Neuron (in vitro differentiated cells): ENCODE measurements around the gene KIF12.
"Not testable (repeated sequence)": the region's sequence is repeated elsewhere in the genome, so short reads cannot be mapped to it uniquely, and the experiment has no call there.

Source experiments
- H2AFZ ChIP-seq: one replicate; pipeline ENCODE4 v1.6.1; 2013; ENCODE audit warnings: low read depth, mild to moderate bottlenecking, inconsistent platforms, low read length, moderate library complexity
- H3K27me3 ChIP-seq: one replicate; pipeline ENCODE4 v1.6.1; 2013; ENCODE audit warnings: low read length; ENCODE audit not compliant: insufficient read depth
- H3K36me3 ChIP-seq: one replicate; pipeline ENCODE4 v1.6.1; 2013; ENCODE audit warnings: low read length; ENCODE audit not compliant: insufficient read depth
- H3K4me1 ChIP-seq: one replicate; pipeline ENCODE4 v1.6.1; 2013; ENCODE audit warnings: low read length; ENCODE audit not compliant: insufficient read depth
- H3K4me3 ChIP-seq: 2 replicates; pipeline ENCODE4 v1.5.1; 2013; ENCODE audit warnings: mild to moderate bottlenecking, low read length, moderate library complexity
- H3K9me3 ChIP-seq: one replicate; pipeline ENCODE4 v1.6.1; 2013; ENCODE audit warnings: low read length

KIF12 gene

DNA sequence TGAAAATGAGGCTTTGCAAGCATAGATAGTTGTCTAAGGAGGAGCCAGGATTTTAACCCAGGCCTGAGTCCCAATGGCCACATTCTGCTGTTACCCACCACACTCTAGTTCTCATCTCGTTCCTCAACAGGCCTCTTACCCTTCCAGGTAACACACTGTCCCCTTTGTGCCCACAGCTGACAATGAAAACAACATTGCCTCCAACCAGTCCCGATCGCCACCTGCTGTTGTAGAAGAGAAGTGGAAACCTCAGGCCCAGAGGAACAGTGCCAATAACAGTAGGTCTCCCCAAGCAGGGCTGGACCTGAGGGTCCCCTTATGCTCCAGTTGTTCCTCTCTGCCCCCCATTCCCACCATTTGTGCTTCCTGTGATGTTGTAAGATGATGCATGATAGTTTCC is 51.4 kb downstream of the KIF12 start:
- Histone ChIP-seq H3K36me3 (peaks cover 66% of the 10 kb centered on the region), H2AFZ (no peak overlapping the region), H3K27me3 (no peaks in the 10 kb centered on the region), H3K4me1 (no peaks in the 10 kb centered on the region), H3K4me3 (no peak overlapping the region), H3K9me3 (peaks cover 4% of the 10 kb centered on the region)

DNA sequence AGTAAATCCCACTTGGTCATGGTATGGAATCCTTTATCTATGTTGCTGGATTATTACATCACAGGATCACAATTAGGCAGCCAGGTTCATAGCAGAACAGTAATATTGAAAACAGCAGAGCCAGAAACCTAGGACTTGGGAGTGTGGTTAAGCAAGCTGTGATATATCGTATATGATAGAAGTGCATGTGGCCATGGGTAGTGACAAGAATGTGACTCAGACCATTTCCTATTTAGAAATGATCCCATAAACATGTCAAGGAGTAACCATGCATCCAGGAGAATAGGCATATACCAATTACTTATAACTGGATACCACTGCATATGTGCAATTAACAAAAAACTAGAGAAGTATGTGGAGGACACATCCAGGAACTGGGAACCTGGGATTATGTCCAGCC is 52.2 kb downstream of the KIF12 start:
- Histone ChIP-seq H3K4me3 (no peak overlapping the region), H3K27me3 (no peaks in the 10 kb centered on the region), H2AFZ (no peak overlapping the region), H3K36me3 (peaks cover 58% of the 10 kb centered on the region), H3K4me1 (no peaks in the 10 kb centered on the region), H3K9me3 (peaks cover 4% of the 10 kb centered on the region)

DNA sequence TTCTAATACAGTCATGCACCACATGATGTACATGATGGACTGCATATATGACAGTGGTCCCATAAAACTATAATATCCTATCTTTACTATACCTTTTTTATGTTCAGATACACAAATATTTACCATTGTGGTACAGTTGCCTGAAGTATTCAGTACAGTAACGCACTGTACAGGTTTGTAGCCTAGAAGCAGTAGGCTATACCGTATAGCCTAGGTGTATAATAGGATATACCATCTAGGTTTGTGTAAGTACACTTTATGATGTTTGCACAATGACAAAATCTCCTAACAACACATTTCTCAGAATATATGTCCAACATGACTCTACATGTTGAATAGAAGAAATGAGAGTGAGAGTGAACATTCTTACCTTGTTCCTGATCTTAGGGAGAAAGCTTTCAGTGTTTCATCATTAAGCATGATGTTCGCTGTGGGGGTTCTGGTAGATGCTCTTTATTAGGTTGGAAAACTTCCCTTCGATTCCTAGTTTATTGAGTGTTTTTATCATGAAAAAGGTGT is 52.8 kb downstream of the KIF12 start:
- Histone ChIP-seq H3K9me3 (peaks cover 4% of the 10 kb centered on the region), H3K4me1 (no peaks in the 10 kb centered on the region), H2AFZ (no peak overlapping the region), H3K27me3 (no peaks in the 10 kb centered on the region), H3K36me3 (peaks cover 52% of the 10 kb centered on the region), H3K4me3 (no peak overlapping the region)

DNA sequence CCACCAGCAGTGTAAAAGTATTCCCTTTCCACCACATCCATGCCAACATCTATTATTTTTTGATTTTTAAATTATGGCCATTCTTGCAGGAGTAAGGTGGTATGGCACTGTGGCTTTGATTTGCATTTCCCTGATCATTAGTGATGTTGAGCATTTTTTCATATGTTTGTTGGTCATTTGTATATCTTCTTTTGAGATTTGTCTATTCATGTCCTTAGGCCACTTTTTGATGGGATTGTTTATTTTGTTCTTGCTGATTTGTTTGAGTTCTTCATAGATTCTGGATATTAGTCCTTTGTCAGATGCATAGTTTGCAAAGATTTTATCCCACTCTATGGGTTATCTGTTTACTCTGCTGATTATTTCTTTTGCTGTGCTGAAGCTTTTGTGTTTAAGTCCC is 55.4 kb downstream of the KIF12 start:
- not testable (repeated sequence) for H3K9me3 ChIP-seq, H2AFZ ChIP-seq, H3K27me3 ChIP-seq, H3K4me3 ChIP-seq, H3K4me1 ChIP-seq
- peaks cover 37% of the 10 kb centered on the region for H3K36me3 ChIP-seq
